OCI-LY7 (cell line): Measurements from ENCODE around the gene HIP1R. TPM values are rescaled to one million over a fixed set of nuclear protein-coding genes. Genes with fewer than 3 reads are reported as not detected.

Experiments
- BruUV-seq: library from RNA; stranded (reverse); fragments of 400-500 nt; replicated peaks from 2 replicates; lab custom pipeline; 2021; lab: Mats Ljungman, UMichigan
- CTCF ChIA-PET: fragments of 300-600 bp; sonication (Branson Sonifier 250); formaldehyde crosslinking; loops from one replicate; lab custom pipeline; 2022; ENCODE audit warnings: antibody characterized with exemption; ENCODE audit not compliant: unreplicated experiment; lab: Charles Lee
- POLR2A ChIA-PET: fragments of 300-600 bp; sonication (Branson Sonifier 250); formaldehyde crosslinking; loops from one replicate; lab custom pipeline; 2022; ENCODE audit warnings: antibody characterized with exemption; lab: Charles Lee
- DNase-seq: peaks from one replicate; pipeline ENCODE4 v3.0.0-alpha.2; 2015; ENCODE audit warnings: low spot score
- H2AFZ ChIP-seq: fragments of 200-600 bp; sonication (generic), shearing (Covaris generic); 2 replicates; pipeline ENCODE4 v1.6.1; 2014; ENCODE audit warnings: mild to moderate bottlenecking, antibody characterized with exemption, low read length, moderate library complexity
- H3K27ac ChIP-seq: fragments of 200-600 bp; sonication (generic); 2 replicates; pipeline ENCODE4 v1.5.1; 2014; ENCODE audit warnings: mixed run types, low read depth, mild to moderate bottlenecking, moderate library complexity, low read length, inconsistent platforms; ENCODE audit not compliant: poor library complexity, severe bottlenecking
- H3K36me3 ChIP-seq: fragments of 200-600 bp; sonication (generic); 2 replicates; pipeline ENCODE4 v1.6.1; 2014; ENCODE audit warnings: mild to moderate bottlenecking, antibody characterized with exemption, low read length, moderate library complexity, mixed read lengths; ENCODE audit not compliant: insufficient read depth
- H3K4me1 ChIP-seq: fragments of 200-600 bp; sonication (generic); 2 replicates; pipeline ENCODE4 v1.5.1; 2014; ENCODE audit warnings: mild to moderate bottlenecking, low read length; ENCODE audit not compliant: insufficient read depth, poor library complexity, severe bottlenecking
- H3K4me2 ChIP-seq: fragments of 200-600 bp; sonication (generic); 2 replicates; pipeline ENCODE4 v1.6.1; 2014; ENCODE audit warnings: mild to moderate bottlenecking, low read length
- H3K4me3 ChIP-seq: fragments of 200-600 bp; sonication (generic); 2 replicates; pipeline ENCODE4 v1.5.1; 2014; ENCODE audit warnings: mild to moderate bottlenecking, low read depth, low read length; ENCODE audit not compliant: poor library complexity, severe bottlenecking
- H3K79me2 ChIP-seq: fragments of 200-600 bp; sonication (generic); 2 replicates; pipeline ENCODE4 v1.6.1; 2016; ENCODE audit warnings: low read depth, mild to moderate bottlenecking, low read length, moderate library complexity, mixed read lengths; ENCODE audit not compliant: insufficient read depth
- H3K9me2 ChIP-seq: fragments of 200-600 bp; sonication (generic); 2 replicates; pipeline ENCODE4 v1.6.1; 2016; ENCODE audit warnings: mild to moderate bottlenecking, low read length, mixed read lengths; ENCODE audit not compliant: insufficient read depth
- H3K9me3 ChIP-seq: fragments of 200-600 bp; sonication (generic); 2 replicates; pipeline ENCODE4 v1.6.1; 2014; ENCODE audit warnings: mild to moderate bottlenecking, mixed run types, low read length, mixed read lengths
- H4K20me1 ChIP-seq: fragments of 200-600 bp; sonication (generic); 2 replicates; pipeline ENCODE4 v1.6.1; 2014; ENCODE audit warnings: mild to moderate bottlenecking, antibody characterized with exemption, low read length, moderate library complexity, mixed read lengths; ENCODE audit not compliant: insufficient read depth
- CTCF ChIP-seq: fragments of 200-600 bp; sonication (generic); conservative IDR thresholded peaks from 2 replicates; pipeline ENCODE4 v1.5.1; 2014; ENCODE audit warnings: mild to moderate bottlenecking, antibody characterized with exemption, low read length, moderate library complexity, mixed read lengths
- EZH2phosphoT487 ChIP-seq: fragments of 200-600 bp; sonication (generic); IDR thresholded peaks from 2 replicates; pipeline ENCODE4 v1.6.1; 2018; ENCODE audit warnings: low read depth, borderline replicate concordance, mild to moderate bottlenecking, mixed run types, antibody characterized with exemption, low read length, moderate library complexity, mixed read lengths
- intact Hi-C: fragments of 100-400 bp; cut with micrococcal nuclease; formaldehyde crosslinking; loops from one replicate; pipeline ENCODE4 v1.10.0; 2022; ENCODE audit not compliant: unreplicated experiment
- total RNA-seq, 2 experiments: library from RNA; depleted of rRNA in 1 of 2; stranded (reverse); fragments of >200 nt in 1 of 2; shearing (Covaris generic) in 1 of 2; gene quantifications; 2 replicates each; pipeline ENCODE4 v1.2.3, GENCODE V29; 2014 to 2022

The HIP1R gene
- total RNA-seq, 2 experiments from 2014 or later: 56.5 to 66.4 TPM

GRCh38 chr12:122862872-122863701 is 27.8 kb downstream of the HIP1R start:
- BruUV-seq: no TSS peak
- intact Hi-C loops: no loop called here
- Histone ChIP-seq H3K4me1 (peaks cover 9% of the 10 kb centered on the region), H3K9me2 (no peaks in the 10 kb centered on the region), H3K9me3 (no peaks in the 10 kb centered on the region), H3K4me3 (no peak overlapping the region), H3K27ac (no peak overlapping the region), H3K79me2 (no peaks in the 10 kb centered on the region), H3K36me3 (peaks cover 35% of the 10 kb centered on the region), H2AFZ (no peak overlapping the region), H3K4me2 (no peak overlapping the region), H4K20me1 (no peaks in the 10 kb centered on the region)
- ChIA-PET CTCF (no interaction called here), POLR2A (no interaction called here)
- no peak for DNase-seq
- TF ChIP-seq CTCF (no peak), EZH2phosphoT487 (no peak)

- ChIA-PET CTCF (interaction anchor here (0.6 to 2.3 kb wide), 2 partner anchors 14 to 71 kb away, joined by 3 to 8 read pairs; no protein-coding TSS in a partner anchor), POLR2A (no interaction called here)
- Histone ChIP-seq H3K9me2 (no peaks in the 10 kb centered on the region), H2AFZ (no peak overlapping the region), H3K4me2 (no peak overlapping the region), H3K36me3 (peaks cover 24% of the 10 kb centered on the region), H3K4me3 (no peak overlapping the region), H3K27ac (no peak overlapping the region), H4K20me1 (no peaks in the 10 kb centered on the region), H3K9me3 (no peaks in the 10 kb centered on the region), H3K79me2 (no peaks in the 10 kb centered on the region), H3K4me1 (peaks cover 17% of the 10 kb centered on the region)
- BruUV-seq: no TSS peak
- TF ChIP-seq CTCF (no peak), EZH2phosphoT487 (no peak)
- intact Hi-C loops: loop anchor here (2.0 kb wide), 1 partner anchor 72 kb away; no protein-coding TSS in a partner anchor
- no peak for DNase-seq
Measured at GRCh38 chr12:122864894-122865253, 29.6 kb downstream of the HIP1R start.
